Activated T-helper 1 cell treated with anti-CD3 and anti-CD28 coated beads, Interleukin-12 subunit alpha, Interleukin-12 subunit beta, Interleukin-2, Interleukin-4 antibody, amounts not matched to agents 30 ng/mL and 10 ng/mL and 1 ng/mL, durations not matched to agents 14 hours and 24 hours and 36 hours (primary cell): ENCODE data around the gene RBKS. TPM values are rescaled to one million over a fixed set of nuclear protein-coding genes. Genes with fewer than 3 reads are reported as not detected.

Source experiments
- DNase-seq: peaks from one replicate; pipeline ENCODE4 v3.0.0; 2021; ENCODE audit warnings: low spot score
- H3K27ac Mint-ChIP-seq: one replicate; pipeline ENCODE4 v1.8.0; 2021; ENCODE audit warnings: mild to moderate bottlenecking, mixed read lengths
- H3K27me3 Mint-ChIP-seq: one replicate; pipeline ENCODE4 v1.8.0; 2022; ENCODE audit warnings: mild to moderate bottlenecking, moderate library complexity, mixed read lengths; ENCODE audit not compliant: insufficient read depth
- H3K36me3 Mint-ChIP-seq: one replicate; pipeline ENCODE4 v1.8.0; 2021; ENCODE audit warnings: low read depth, mixed read lengths
- H3K4me1 Mint-ChIP-seq: one replicate; pipeline ENCODE4 v1.8.0; 2021; ENCODE audit warnings: low read depth, mixed read lengths
- H3K4me3 Mint-ChIP-seq: one replicate; pipeline ENCODE4 v1.8.0; 2021; ENCODE audit warnings: mild to moderate bottlenecking, moderate library complexity, mixed read lengths
- H3K9me3 Mint-ChIP-seq: one replicate; pipeline ENCODE4 v1.8.0; 2021; ENCODE audit warnings: mixed read lengths
- intact Hi-C: fragments of 100-400 bp; cut with micrococcal nuclease; formaldehyde crosslinking; loops from one replicate; pipeline ENCODE4 v1.15.1; 2024
- total RNA-seq: library from RNA; stranded (reverse); gene quantifications from 2 replicates; pipeline ENCODE4 v1.2.3, GENCODE V29; 2022

RBKS gene
- total RNA-seq, 1 donor from 2014 or later, result 0.83 TPM

DNA sequence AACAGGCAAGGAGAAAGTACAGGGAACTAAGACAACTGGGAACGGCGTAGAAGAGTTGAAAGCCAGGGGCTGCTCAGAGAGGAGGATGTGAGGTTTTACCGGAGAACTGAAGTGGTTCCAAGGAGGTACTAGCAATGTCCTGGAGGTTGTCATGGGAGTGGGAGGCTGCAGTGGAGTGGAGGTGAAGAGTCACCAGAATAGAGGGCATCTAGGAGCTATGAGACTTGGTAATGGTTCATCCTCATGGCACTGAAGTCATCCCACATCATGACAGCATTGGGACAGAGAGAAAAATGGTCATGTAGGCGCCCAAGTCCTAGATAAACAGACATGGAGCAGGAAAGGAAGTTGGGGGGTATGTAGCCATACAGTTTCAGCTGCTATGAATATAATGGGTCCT is 92.3 kb downstream of the RBKS start:
- intact Hi-C loops, result no loop called here

DNA sequence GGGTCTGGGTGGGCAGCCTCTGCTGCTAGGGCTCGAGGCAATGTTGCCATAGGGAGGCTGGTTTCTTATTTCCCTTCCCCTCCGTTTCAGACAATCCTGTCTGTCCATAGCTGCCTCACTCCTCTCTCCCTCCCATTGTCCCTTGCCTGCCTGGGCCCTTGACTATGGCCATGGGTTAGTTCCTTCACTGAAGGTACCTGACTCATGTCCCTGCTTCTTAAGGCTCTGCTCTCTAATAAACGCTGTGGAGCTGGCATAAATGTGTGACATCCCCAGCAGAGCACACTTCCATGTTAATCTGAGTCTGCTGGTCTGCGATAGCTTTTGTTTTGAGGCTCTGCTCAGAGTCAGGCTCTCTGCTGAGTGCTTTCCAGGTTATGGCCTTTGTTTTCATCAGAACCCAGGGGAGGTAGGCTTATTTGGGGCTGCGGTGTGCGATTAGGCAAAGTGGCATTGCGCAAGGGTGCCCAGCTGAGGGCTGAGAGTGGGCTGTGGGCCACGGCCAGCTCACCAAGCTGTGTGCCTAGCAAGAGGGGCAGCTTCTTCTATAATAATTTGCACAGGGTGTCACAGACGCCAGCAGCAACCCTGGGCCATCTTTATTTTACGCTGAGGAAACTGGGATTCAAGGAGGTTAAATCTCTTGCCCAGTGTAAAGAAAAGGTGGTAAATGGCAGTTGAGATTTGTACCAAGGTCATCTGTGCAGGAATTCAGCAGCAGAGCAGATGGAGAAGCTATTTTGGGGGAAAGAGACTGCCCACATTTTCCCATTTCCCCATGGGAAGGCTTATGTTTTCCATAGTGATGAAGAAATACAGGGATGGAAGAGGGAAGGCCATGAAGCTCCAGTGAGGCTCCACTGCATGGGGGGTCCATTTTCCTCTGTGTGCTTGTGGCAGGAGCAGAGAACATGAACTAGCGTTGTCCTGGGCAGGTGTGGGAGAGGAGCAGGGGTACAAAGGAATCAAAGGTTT is 93.1 kb downstream of the RBKS start:
- no peaks in the 10 kb centered on the region for H3K36me3 Mint-ChIP-seq
- no peaks in the 10 kb centered on the region for H3K9me3 Mint-ChIP-seq
- peaks cover 5% of the 10 kb centered on the region for H3K4me1 Mint-ChIP-seq
- H3K27ac Mint-ChIP-seq, result no peak overlapping the region
- no peak overlapping the region for H3K4me3 Mint-ChIP-seq
- intact Hi-C loops, result no loop called here
- no peaks in the 10 kb centered on the region for H3K27me3 Mint-ChIP-seq
- DNase-seq, result no peak

More for the DNA sequence above, 92.3 kb downstream of the RBKS start:
- peaks cover 5% of the 10 kb centered on the region for H3K4me1 Mint-ChIP-seq
- H3K36me3 Mint-ChIP-seq, result no peaks in the 10 kb centered on the region
- H3K9me3 Mint-ChIP-seq, result no peaks in the 10 kb centered on the region
- no peak overlapping the region for H3K4me3 Mint-ChIP-seq
- H3K27ac Mint-ChIP-seq, result no peak overlapping the region
- DNase-seq, result no peak
- H3K27me3 Mint-ChIP-seq, result no peaks in the 10 kb centered on the region

DNA sequence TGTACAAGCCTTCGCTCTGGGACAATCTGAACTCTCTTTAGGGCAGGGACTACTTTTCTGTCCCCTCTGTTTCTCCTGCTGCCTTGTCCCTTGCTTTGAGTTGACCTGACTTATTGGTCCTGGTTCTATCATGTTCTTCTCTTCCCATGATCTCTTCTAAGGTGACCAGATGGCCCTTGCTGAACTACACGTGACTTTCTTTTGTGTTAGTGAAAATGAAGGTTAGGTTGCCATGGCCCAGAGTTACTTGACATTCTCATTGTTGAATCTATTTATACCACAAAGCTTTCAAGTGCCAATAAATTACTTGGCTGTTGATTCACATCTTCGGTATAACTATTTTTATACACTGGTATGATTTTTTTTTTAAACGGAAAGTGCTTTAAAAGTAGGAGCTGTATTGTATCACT is 94.3 kb downstream of the RBKS start:
- H3K27me3 Mint-ChIP-seq, result no peaks in the 10 kb centered on the region
- intact Hi-C loops, result no loop called here
- H3K27ac Mint-ChIP-seq, result no peak overlapping the region
- DNase-seq, result no peak
- no peak overlapping the region for H3K4me3 Mint-ChIP-seq
- H3K36me3 Mint-ChIP-seq, result no peaks in the 10 kb centered on the region
- H3K9me3 Mint-ChIP-seq, result no peaks in the 10 kb centered on the region
- peaks cover 5% of the 10 kb centered on the region for H3K4me1 Mint-ChIP-seq

DNA sequence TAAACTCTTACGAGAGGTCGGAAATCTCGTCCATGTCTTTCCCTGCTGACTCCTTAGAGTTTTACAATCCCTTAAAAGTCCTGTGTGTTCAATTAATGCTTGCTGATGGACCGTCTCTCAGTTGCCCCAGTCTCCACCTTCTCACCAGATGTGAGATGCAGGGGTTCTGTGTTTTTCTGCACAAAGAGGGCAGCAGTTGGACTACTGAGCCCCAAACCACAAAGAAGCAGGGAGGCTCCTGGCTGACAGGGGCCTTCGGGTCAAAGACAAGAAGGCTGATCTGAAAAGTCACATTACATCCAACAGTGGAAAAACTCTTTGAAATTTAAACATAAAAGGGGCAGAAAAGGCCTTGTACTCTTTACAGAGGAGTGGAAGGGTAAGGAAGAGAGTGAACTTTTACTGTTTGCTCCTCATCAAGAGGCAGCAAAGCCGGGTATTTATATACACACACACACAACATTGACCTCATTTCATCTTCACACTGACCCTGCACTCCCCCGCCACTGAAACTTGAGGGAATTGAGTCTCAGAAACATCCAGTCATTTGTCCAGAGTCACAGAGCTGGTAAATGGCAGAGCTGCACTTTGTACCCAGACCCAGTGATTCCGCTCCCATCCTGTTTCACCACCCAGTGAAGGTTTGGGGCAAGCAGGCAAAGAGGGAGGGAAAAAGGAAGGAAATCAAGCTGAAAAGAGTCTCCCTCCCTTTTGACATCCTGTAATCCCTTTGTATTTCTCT is 94.9 kb downstream of the RBKS start:
- no peak for DNase-seq
- Mint-ChIP-seq H3K36me3 (no peaks in the 10 kb centered on the region), H3K4me1 (peaks cover 5% of the 10 kb centered on the region), H3K4me3 (no peak overlapping the region), H3K9me3 (no peaks in the 10 kb centered on the region), H3K27me3 (no peaks in the 10 kb centered on the region), H3K27ac (no peak overlapping the region)
- intact Hi-C loops, result no loop called here

DNA sequence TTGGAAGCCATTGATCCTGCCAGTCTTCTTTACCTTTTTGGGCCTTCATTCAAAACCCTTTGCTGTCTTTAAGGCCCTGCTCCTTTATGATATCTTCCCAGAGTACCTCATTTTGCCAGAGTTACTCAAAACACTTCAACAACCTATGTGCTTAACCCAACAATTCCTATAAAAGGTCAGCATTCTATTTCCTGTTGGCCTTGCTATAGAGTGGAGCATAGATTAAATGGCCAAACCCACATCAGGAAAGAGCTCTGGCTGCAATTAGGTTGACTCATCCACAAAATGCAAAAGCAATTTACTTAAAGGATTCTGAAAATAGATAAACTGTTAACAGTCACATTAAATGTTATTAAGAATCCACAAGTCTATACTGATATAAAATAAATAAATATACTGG is 97.4 kb downstream of the RBKS start:
- peaks cover 2% of the 10 kb centered on the region for H3K27me3 Mint-ChIP-seq
- no peak overlapping the region for H3K27ac Mint-ChIP-seq
- intact Hi-C loops, result no loop called here

DNA sequence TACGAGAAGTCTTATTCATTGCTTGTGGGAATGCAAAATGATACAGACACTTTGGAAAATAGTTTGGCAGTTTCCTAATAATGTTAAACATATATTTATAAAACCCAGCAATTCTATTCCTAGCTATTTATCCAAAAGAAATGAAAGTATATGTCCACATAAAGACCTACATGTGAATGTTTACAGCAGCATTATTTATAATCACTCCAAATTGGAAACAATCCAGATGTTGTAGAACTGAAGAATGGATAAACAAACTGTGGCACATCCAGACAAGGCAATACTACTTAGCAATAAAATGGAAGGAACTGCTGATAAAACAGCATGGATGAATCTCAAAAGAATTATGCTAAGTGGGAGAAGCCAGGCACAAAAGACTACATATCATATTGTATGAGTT is 99.4 kb downstream of the RBKS start:
- Mint-ChIP-seq H3K27me3 (peaks cover 2% of the 10 kb centered on the region), H3K27ac (no peak overlapping the region), H3K4me3 (no peak overlapping the region), H3K36me3 (peaks cover 3% of the 10 kb centered on the region), H3K4me1 (peaks cover 4% of the 10 kb centered on the region), H3K9me3 (no peaks in the 10 kb centered on the region)
- intact Hi-C loops, result no loop called here
- no peak for DNase-seq

More for the DNA sequence above, 97.4 kb downstream of the RBKS start:
- Mint-ChIP-seq H3K36me3 (peaks cover 3% of the 10 kb centered on the region), H3K4me3 (no peak overlapping the region), H3K9me3 (no peaks in the 10 kb centered on the region), H3K4me1 (peaks cover 5% of the 10 kb centered on the region)
- DNase-seq, result no peak

DNA sequence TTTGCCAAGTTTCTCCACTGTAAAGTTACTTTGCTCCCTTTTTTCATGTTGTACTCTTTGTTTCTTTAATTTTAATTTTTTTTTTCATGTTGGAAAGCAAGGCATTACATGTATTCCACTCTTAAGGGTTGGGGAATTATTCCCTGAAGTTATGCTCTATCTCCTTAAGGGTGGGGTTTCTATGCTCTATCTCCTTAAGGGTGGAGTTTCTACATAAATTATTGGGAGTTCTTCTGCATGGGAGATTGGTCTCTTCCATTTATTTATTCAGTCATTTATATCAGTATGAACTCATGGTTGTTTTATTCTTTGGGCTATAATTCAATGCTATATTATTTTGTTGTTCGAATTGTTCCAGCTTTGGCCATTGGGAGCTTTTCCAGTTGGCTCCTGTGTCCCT is 107.5 kb downstream of the RBKS start:
- no peak for DNase-seq
- Mint-ChIP-seq H3K4me3 (no peak overlapping the region), H3K4me1 (peaks cover 14% of the 10 kb centered on the region), H3K27me3 (no peaks in the 10 kb centered on the region), H3K9me3 (no peaks in the 10 kb centered on the region), H3K36me3 (peaks cover 21% of the 10 kb centered on the region), H3K27ac (no peak overlapping the region)
- intact Hi-C loops, result no loop called here

DNA sequence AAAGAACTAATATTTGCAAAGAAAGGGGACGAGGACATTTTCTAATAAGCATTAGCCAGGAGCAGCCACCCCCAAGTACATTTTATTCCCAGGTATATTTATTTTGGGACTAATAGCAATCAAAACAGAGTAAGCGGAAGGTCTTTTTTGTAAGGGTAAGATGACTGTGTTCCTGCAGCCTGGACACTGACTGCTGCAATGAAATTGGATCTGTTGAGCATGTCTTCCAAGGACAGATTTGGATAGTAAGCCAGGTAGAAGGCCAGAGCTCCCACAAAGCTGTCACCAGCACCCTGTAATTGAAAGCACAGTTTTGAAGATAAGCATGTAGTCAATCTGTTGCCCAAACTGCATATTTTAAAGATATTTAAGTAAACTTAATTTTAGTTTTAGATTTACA is 108.7 kb downstream of the RBKS start:
- DNase-seq, result no peak
- Mint-ChIP-seq H3K36me3 (peaks cover 21% of the 10 kb centered on the region), H3K9me3 (no peaks in the 10 kb centered on the region), H3K4me3 (no peak overlapping the region), H3K27me3 (no peaks in the 10 kb centered on the region), H3K4me1 (peaks cover 16% of the 10 kb centered on the region), H3K27ac (no peak overlapping the region)
- intact Hi-C loops, result no loop called here

DNA sequence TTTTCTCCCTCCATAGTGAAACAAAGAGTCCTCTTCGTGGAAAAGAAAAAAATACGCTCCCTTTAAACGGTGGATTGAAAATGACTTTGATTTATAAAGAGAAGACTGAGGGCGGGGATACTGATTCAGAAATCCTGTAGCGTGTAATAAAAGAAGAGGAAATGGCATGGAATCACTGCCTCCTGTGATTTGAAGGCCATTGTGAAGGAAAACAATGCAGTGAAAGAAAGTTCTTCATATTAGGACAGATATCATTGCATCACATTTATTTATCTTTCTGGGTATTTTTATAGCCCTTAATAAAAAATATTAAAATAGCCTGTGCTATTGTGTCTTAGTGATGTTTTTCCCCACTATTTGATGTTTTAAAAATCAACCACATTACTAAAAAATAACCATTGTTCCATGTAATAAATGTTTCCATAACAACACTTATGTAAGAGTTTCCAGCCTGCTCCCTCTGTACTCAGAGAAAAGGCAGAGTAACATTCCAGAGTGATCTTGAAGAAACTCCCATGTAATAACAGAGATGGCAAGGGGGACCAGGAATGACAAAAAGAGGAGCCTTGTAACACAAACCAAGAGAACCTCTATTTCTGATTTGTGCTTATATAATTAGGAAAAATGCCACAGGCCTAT is 110.7 kb downstream of the RBKS start:
- Mint-ChIP-seq H3K27me3 (no peaks in the 10 kb centered on the region), H3K27ac (no peak overlapping the region), H3K4me1 (peaks cover 24% of the 10 kb centered on the region), H3K9me3 (no peaks in the 10 kb centered on the region), H3K36me3 (peaks cover 31% of the 10 kb centered on the region), H3K4me3 (no peak overlapping the region)
- intact Hi-C loops, result no loop called here
- DNase-seq, result no peak

DNA sequence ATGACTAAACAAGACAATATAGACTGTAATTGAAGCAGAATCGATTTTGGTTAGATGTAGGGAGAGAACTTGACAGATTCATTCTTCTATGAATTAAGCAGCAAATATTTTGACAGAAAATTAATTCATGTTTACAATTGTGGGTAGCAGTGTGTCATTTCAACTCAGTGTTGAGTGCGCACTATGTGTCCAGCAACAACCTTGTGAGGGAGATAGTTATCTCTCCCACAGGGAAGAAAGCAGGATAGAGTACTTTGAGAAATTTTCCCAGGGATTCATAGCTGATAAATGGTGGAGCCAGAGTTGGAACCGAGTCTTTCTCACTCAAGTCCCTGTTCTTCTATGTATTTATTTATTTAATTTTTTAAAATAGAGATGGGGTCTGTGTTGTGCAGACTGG is 113.5 kb downstream of the RBKS start:
- no peak overlapping the region for H3K4me3 Mint-ChIP-seq
- H3K27me3 Mint-ChIP-seq, result no peaks in the 10 kb centered on the region
- no peak for DNase-seq
- intact Hi-C loops, result no loop called here
- H3K4me1 Mint-ChIP-seq, result peaks cover 52% of the 10 kb centered on the region
- H3K36me3 Mint-ChIP-seq, result peaks cover 43% of the 10 kb centered on the region
- no peaks in the 10 kb centered on the region for H3K9me3 Mint-ChIP-seq
- no peak overlapping the region for H3K27ac Mint-ChIP-seq

DNA sequence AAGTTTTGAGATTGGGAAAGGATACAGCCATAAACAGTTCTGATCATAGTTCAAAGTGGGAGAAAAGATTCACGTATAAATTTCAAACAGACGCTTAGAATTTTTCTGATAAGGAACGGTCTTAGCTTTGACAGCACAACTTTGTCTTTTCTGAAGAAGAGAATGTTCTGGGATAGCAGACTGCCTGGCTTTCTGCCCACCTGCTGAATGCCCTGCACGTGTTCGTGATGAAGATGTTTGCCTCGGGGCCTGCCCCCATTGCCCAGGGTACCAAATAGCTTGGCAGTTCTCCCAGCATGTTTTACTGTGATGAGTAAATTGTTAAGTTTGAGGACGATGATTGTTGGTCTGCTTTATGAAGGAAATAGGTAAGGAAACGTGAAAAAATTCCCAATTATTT is 114.1 kb downstream of the RBKS start:
- intact Hi-C loops, result no loop called here
- Mint-ChIP-seq H3K36me3 (peaks cover 43% of the 10 kb centered on the region), H3K27ac (no peak overlapping the region), H3K9me3 (no peaks in the 10 kb centered on the region), H3K4me1 (peaks cover 58% of the 10 kb centered on the region), H3K27me3 (no peaks in the 10 kb centered on the region), H3K4me3 (no peak overlapping the region)
- DNase-seq, result no peak

DNA sequence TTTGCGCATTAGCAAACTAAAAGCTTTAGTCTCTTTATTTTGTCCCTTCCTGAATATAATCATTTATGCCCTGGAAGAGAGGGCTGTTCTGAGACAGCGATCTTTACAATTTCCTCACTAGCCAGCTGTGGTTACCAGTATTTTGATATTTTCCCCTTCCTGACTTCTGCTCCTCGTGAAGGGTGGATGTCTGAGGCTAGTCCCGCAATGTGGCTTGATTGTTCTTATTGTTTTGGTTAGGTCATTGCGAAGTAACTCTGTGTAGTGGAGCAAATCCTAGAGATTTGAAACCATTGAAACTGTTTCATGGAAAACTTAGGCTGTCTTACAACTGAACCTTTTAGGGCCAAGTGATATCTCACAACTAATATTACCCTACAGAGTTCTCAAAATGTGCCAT is 116.2 kb downstream of the RBKS start:
- DNase-seq, result no peak
- H3K4me3 Mint-ChIP-seq, result peak overlapping the region; percentile 45
- H3K27me3 Mint-ChIP-seq, result no peaks in the 10 kb centered on the region
- H3K9me3 Mint-ChIP-seq, result no peaks in the 10 kb centered on the region
- peaks cover 54% of the 10 kb centered on the region for H3K4me1 Mint-ChIP-seq
- intact Hi-C loops, result no loop called here
- H3K36me3 Mint-ChIP-seq, result peaks cover 29% of the 10 kb centered on the region
- no peak overlapping the region for H3K27ac Mint-ChIP-seq

DNA sequence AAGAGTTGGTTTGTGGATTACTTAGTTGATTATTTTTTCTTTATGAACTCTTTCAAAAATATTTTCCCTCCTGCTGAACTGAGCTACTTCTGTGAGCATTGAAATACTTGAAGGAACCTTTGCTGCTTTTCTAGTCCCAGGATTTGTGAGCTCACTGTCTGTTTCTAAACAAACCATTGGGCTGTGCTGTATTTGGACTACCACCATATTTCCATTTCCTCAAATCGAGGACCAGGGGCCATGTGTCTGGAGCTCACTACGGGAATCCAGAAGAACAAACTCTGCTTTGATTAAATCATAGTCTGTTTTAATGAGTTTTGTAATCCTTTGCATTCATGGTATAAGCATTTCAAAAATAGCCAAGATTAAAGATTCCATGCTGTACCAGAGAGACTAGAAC is 117.4 kb downstream of the RBKS start:
- Mint-ChIP-seq H3K4me3 (peak overlapping the region; percentile 99), H3K27me3 (no peaks in the 10 kb centered on the region), H3K4me1 (peaks cover 47% of the 10 kb centered on the region), H3K36me3 (peaks cover 24% of the 10 kb centered on the region), H3K9me3 (no peaks in the 10 kb centered on the region), H3K27ac (no peak overlapping the region)
- DNase-seq, result no peak
- intact Hi-C loops, result no loop called here
